ENCODE results near the gene ACKR1. TPM values are rescaled to one million over a fixed set of nuclear protein-coding genes. Genes with fewer than 3 reads are reported as not detected.

ACKR1 gene
- polyA plus RNA-seq, 1 of the 3 experiments (the other 2 are of a cell fraction): 0.02 TPM

DNA sequence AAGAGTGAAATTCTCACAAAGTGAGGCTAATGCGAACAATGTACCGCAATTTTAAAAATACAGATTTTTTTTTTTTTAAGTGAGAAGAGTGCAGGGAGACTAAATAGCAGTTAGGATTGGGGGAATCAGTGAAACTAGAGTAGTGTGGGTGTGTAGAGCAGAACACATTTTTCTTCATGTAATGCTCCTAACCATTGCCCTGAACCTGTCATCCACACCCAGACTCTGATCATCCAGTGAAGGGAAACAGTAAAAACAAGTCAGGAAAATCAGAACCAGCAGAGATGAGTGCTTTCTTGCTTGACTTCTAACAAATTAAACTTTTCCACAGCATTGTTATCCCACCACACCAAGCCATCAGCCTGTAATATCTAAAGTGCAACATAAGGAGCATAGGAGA is 24.2 kb upstream of the ACKR1 start:
- H3K27me3 ChIP-seq (ENCODE audit: insufficient read depth): no peaks in the 10 kb centered on the region; the same call in 1 of the 2 replicates
- H3K9me2 ChIP-seq: no peaks in the 10 kb centered on the region
- DNase-seq: no peak
- no peaks in the 10 kb centered on the region for H3K36me3 ChIP-seq (replicated peaks in 1 of 2; ENCODE audit: control insufficient read depth in 1 of 2, insufficient read depth in 2 of 2, low read length in 1 of 2)
- ChIA-PET POLR2A (no interaction called here), CTCF (no interaction called here)
- H3F3A ChIP-seq (replicated peaks; ENCODE audit: insufficient read depth): no peaks in the 10 kb centered on the region
- no peak overlapping the region for H3K4me2 ChIP-seq
- H3K9me3 ChIP-seq: no peaks in the 10 kb centered on the region
- no peak overlapping the region for H3K4me3 ChIP-seq (ENCODE audit: low read depth in 2 of 2, low read length in 1 of 2)
- no peak overlapping the region for H3K9ac ChIP-seq
- 76% methylated on average over 2 of the region's 2 CpGs for WGBS (ENCODE audit: low lambda C conversion rate)
- no peaks in the 10 kb centered on the region for H3K79me2 ChIP-seq (ENCODE audit: insufficient read depth)
- no peak overlapping the region for H2AFZ ChIP-seq (ENCODE audit: low read depth)
- TF ChIP-seq MXI1 (IDR thresholded peaks at IDR 0.05; ENCODE audit: low read depth, low read length) (no peak), NFIC (IDR thresholded peaks at IDR 0.05; ENCODE audit: borderline replicate concordance) (no peak), TCF12 (IDR thresholded peaks at IDR 0.05) (no peak), SIN3A (IDR thresholded peaks at IDR 0.05; ENCODE audit: borderline replicate concordance, low read depth, low read length) (no peak), FOXJ3 (CRISPR knock-in tag; IDR thresholded peaks at IDR 0.05) (no peak), FOSL2 (IDR thresholded peaks at IDR 0.05; ENCODE audit: borderline replicate concordance, low read depth) (no peak), NRF1 (IDR thresholded peaks at IDR 0.05; ENCODE audit: low read depth, low read length) (no peak), RXRA (IDR thresholded peaks at IDR 0.05; ENCODE audit: borderline replicate concordance, low read depth) (no peak), FOXM1 (IDR thresholded peaks at IDR 0.05; ENCODE audit: low read depth) (no peak), MEF2A (IDR thresholded peaks at IDR 0.05; ENCODE audit: borderline replicate concordance, low read depth) (no peak), POLR2AphosphoS5 (IDR thresholded peaks at IDR 0.05; ENCODE audit: low read depth, low read length) (no peak)
- TF ChIP-seq, protein P1, sequence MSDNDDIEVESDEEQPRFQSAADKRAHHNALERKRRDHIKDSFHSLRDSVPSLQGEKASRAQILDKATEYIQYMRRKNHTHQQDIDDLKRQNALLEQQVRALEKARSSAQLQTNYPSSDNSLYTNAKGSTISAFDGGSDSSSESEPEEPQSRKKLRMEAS (IDR thresholded peaks at IDR 0.05; ENCODE audit: low read depth): no peak
- TF ChIP-seq, protein P2, sequence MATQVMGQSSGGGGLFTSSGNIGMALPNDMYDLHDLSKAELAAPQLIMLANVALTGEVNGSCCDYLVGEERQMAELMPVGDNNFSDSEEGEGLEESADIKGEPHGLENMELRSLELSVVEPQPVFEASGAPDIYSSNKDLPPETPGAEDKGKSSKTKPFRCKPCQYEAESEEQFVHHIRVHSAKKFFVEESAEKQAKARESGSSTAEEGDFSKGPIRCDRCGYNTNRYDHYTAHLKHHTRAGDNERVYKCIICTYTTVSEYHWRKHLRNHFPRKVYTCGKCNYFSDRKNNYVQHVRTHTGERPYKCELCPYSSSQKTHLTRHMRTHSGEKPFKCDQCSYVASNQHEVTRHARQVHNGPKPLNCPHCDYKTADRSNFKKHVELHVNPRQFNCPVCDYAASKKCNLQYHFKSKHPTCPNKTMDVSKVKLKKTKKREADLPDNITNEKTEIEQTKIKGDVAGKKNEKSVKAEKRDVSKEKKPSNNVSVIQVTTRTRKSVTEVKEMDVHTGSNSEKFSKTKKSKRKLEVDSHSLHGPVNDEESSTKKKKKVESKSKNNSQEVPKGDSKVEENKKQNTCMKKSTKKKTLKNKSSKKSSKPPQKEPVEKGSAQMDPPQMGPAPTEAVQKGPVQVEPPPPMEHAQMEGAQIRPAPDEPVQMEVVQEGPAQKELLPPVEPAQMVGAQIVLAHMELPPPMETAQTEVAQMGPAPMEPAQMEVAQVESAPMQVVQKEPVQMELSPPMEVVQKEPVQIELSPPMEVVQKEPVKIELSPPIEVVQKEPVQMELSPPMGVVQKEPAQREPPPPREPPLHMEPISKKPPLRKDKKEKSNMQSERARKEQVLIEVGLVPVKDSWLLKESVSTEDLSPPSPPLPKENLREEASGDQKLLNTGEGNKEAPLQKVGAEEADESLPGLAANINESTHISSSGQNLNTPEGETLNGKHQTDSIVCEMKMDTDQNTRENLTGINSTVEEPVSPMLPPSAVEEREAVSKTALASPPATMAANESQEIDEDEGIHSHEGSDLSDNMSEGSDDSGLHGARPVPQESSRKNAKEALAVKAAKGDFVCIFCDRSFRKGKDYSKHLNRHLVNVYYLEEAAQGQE (IDR thresholded peaks at IDR 0.05; ENCODE audit: low read depth, low read length): no peak
- TF ChIP-seq, protein P3, sequence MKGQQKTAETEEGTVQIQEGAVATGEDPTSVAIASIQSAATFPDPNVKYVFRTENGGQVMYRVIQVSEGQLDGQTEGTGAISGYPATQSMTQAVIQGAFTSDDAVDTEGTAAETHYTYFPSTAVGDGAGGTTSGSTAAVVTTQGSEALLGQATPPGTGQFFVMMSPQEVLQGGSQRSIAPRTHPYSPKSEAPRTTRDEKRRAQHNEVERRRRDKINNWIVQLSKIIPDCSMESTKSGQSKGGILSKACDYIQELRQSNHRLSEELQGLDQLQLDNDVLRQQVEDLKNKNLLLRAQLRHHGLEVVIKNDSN (IDR thresholded peaks at IDR 0.05; ENCODE audit: borderline replicate concordance, low read depth): no peak
- TF ChIP-seq, protein P4, sequence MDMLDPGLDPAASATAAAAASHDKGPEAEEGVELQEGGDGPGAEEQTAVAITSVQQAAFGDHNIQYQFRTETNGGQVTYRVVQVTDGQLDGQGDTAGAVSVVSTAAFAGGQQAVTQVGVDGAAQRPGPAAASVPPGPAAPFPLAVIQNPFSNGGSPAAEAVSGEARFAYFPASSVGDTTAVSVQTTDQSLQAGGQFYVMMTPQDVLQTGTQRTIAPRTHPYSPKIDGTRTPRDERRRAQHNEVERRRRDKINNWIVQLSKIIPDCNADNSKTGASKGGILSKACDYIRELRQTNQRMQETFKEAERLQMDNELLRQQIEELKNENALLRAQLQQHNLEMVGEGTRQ (IDR thresholded peaks at IDR 0.05; ENCODE audit: borderline replicate concordance, low read depth, low read length): no peak
- H3K4me1 ChIP-seq (ENCODE audit: control insufficient read depth in 1 of 2, insufficient read depth in 2 of 2, low read depth in 1 of 2, low read length in 1 of 2): no peaks in the 10 kb centered on the region
- no peaks in the 10 kb centered on the region for H4K20me1 ChIP-seq (ENCODE audit: insufficient read depth)
- no peak overlapping the region for H3K27ac ChIP-seq (ENCODE audit: low read depth in 2 of 2, low read length in 1 of 2)
